Ishikawa (cell line): ENCODE results near the gene TRAK1.

Experiments
- CEBPB ChIP-seq: IDR thresholded peaks from 2 replicates; pipeline ENCODE4 v1.6.1; 2012
- CREB1 ChIP-seq: IDR thresholded peaks from 2 replicates; pipeline ENCODE4 v1.6.1; 2012; ENCODE audit warnings: low read depth
- EGR1 ChIP-seq: IDR thresholded peaks from 2 replicates; pipeline ENCODE4 v1.6.1; 2012
- EP300 ChIP-seq: IDR thresholded peaks from 2 replicates; pipeline ENCODE4 v1.6.1; 2012; ENCODE audit warnings: borderline replicate concordance
- FOXM1 ChIP-seq: IDR thresholded peaks from 2 replicates; pipeline ENCODE4 v1.6.1; 2012; ENCODE audit warnings: low read depth, borderline replicate concordance
- NFIC ChIP-seq: IDR thresholded peaks from 2 replicates; pipeline ENCODE4 v1.6.1; 2012
- RAD21 ChIP-seq: IDR thresholded peaks from 2 replicates; pipeline ENCODE4 v1.6.1; 2012; ENCODE audit warnings: low read depth
- REST ChIP-seq: IDR thresholded peaks from 2 replicates; pipeline ENCODE4 v1.6.1; 2012; ENCODE audit warnings: low read depth, mild to moderate bottlenecking
- TAF1 ChIP-seq: IDR thresholded peaks from 2 replicates; pipeline ENCODE4 v1.6.1; 2012; ENCODE audit warnings: low read depth, mild to moderate bottlenecking
- TCF12 ChIP-seq: IDR thresholded peaks from 2 replicates; pipeline ENCODE4 v1.6.1; 2012; ENCODE audit warnings: low read depth
- TEAD4 ChIP-seq: IDR thresholded peaks from 2 replicates; pipeline ENCODE4 v1.6.1; 2012
- YY1 ChIP-seq: IDR thresholded peaks from 2 replicates; pipeline ENCODE4 v1.6.1; 2012; ENCODE audit warnings: low read depth
- ZBTB7A ChIP-seq: IDR thresholded peaks from 2 replicates; pipeline ENCODE4 v1.6.1; 2012; ENCODE audit warnings: low read depth
- TF ChIP-seq, protein P1 (sequence below): IDR thresholded peaks from 2 replicates; pipeline ENCODE4 v1.6.1; 2012
- TF ChIP-seq, protein P2 (sequence below): IDR thresholded peaks from 2 replicates; pipeline ENCODE4 v1.6.1; 2012

TRAK1 gene

GRCh38 chr3:42224178-42224577 is 133.0 kb downstream of the TRAK1 start:
- TF ChIP-seq TCF12, result no peak
- TF ChIP-seq CEBPB, result no peak
- no peak for TF ChIP-seq REST
- no peak for TF ChIP-seq EGR1
- TF ChIP-seq FOXM1, result no peak
- no peak for TF ChIP-seq YY1
- no peak for TF ChIP-seq RAD21
- TF ChIP-seq EP300, result no peak
- TF ChIP-seq, protein P1, sequence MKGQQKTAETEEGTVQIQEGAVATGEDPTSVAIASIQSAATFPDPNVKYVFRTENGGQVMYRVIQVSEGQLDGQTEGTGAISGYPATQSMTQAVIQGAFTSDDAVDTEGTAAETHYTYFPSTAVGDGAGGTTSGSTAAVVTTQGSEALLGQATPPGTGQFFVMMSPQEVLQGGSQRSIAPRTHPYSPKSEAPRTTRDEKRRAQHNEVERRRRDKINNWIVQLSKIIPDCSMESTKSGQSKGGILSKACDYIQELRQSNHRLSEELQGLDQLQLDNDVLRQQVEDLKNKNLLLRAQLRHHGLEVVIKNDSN, result no peak
- TF ChIP-seq, protein P2, sequence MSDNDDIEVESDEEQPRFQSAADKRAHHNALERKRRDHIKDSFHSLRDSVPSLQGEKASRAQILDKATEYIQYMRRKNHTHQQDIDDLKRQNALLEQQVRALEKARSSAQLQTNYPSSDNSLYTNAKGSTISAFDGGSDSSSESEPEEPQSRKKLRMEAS, result no peak
- TF ChIP-seq ZBTB7A, result no peak
- TF ChIP-seq TEAD4, result no peak
- no peak for TF ChIP-seq CREB1
- TF ChIP-seq NFIC, result no peak

GRCh38 chr3:42224658-42225421 is 133.7 kb downstream of the TRAK1 start:
- TF ChIP-seq TCF12, result no peak
- TF ChIP-seq, protein P1, result no peak
- no peak for TF ChIP-seq EGR1
- TF ChIP-seq YY1, result no peak
- no peak for TF ChIP-seq CEBPB
- no peak for TF ChIP-seq TEAD4
- TF ChIP-seq NFIC, result no peak
- no peak for TF ChIP-seq CREB1
- TF ChIP-seq FOXM1, result no peak
- TF ChIP-seq TAF1, result no peak
- TF ChIP-seq EP300, result no peak
- TF ChIP-seq RAD21, result no peak
- TF ChIP-seq, protein P2, result no peak
- TF ChIP-seq REST, result no peak
- no peak for TF ChIP-seq ZBTB7A

GRCh38 chr3:42225486-42226363 is 134.6 kb downstream of the TRAK1 start:
- no peak for TF ChIP-seq EP300
- no peak for TF ChIP-seq FOXM1
- TF ChIP-seq TCF12, result no peak
- no peak for TF ChIP-seq EGR1
- TF ChIP-seq CEBPB, result no peak
- TF ChIP-seq ZBTB7A, result no peak
- no peak for TF ChIP-seq NFIC
- no peak for TF ChIP-seq RAD21
- TF ChIP-seq, protein P1, result no peak
- TF ChIP-seq CREB1, result no peak

- TF ChIP-seq, protein P1, result peak; percentile 41; the same call in 1 of the 2 replicates
- TF ChIP-seq YY1, result no peak
These were observed 135.6 kb downstream of the TRAK1 start for GRCh38 chr3:42226470-42227425.
